ENCODE results near the gene TSPEAR. TPM values are rescaled to one million over a fixed set of nuclear protein-coding genes. Genes with fewer than 3 reads are reported as not detected.

TSPEAR gene
- total RNA-seq, 2 donors from 2014 or later: 1.5 to 6.0 TPM

DNA sequence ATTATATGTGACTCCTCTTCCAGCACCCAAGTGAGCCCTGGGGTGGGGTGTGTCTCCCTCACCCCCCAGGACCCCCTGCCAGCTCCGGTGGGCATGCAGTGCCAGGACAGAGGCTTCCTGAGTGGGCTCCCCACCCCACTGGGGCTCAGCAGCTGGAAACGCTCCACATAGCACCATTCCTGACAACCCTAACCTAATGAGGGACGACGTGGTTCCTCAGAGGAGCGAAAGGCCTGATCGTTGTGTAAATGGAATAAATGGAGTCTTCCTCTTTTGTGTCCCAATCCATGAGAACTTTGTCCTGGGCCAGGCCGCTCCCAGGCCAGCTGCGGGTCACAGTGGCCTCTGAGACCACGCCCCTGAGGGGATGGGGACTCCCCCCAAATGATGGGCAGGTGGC, 1.8 kb upstream of the TSPEAR start:
- no peak overlapping the region for H3K4me3 Mint-ChIP-seq
- no peak overlapping the region for H3K9ac ChIP-seq (ENCODE audit: extremely low read depth, low read length, poor library complexity, severe bottlenecking)
- TF ChIP-seq, protein P1, sequence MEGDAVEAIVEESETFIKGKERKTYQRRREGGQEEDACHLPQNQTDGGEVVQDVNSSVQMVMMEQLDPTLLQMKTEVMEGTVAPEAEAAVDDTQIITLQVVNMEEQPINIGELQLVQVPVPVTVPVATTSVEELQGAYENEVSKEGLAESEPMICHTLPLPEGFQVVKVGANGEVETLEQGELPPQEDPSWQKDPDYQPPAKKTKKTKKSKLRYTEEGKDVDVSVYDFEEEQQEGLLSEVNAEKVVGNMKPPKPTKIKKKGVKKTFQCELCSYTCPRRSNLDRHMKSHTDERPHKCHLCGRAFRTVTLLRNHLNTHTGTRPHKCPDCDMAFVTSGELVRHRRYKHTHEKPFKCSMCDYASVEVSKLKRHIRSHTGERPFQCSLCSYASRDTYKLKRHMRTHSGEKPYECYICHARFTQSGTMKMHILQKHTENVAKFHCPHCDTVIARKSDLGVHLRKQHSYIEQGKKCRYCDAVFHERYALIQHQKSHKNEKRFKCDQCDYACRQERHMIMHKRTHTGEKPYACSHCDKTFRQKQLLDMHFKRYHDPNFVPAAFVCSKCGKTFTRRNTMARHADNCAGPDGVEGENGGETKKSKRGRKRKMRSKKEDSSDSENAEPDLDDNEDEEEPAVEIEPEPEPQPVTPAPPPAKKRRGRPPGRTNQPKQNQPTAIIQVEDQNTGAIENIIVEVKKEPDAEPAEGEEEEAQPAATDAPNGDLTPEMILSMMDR (conservative IDR thresholded peaks at IDR 0.05): no peak
- H3K27ac Mint-ChIP-seq: no peak overlapping the region
- no peaks in the 10 kb centered on the region for H3K9me3 ChIP-seq (ENCODE audit: control insufficient read depth, low read length)
- peak; percentile 15 for DNase-seq
- H3K36me3 ChIP-seq (ENCODE audit: control insufficient read depth, insufficient read depth, low read length): no peaks in the 10 kb centered on the region
- peaks cover 64% of the 10 kb centered on the region for H3K27me3 Mint-ChIP-seq (ENCODE audit: insufficient read depth)
- no peaks in the 10 kb centered on the region for H3K9me3 Mint-ChIP-seq
- H3K36me3 Mint-ChIP-seq (ENCODE audit: low read depth): no peaks in the 10 kb centered on the region
- H3K27ac ChIP-seq (ENCODE audit: low read depth, low read length): no peak overlapping the region
- peaks cover 40% of the 10 kb centered on the region for H3K4me1 Mint-ChIP-seq
- H3K4me3 ChIP-seq (ENCODE audit: low read length): no peak overlapping the region
- peaks cover 58% of the 10 kb centered on the region for H3K27me3 ChIP-seq (ENCODE audit: control insufficient read depth, insufficient read depth, low read length, poor library complexity, severe bottlenecking)
- WGBS, 2 experiments (ENCODE audit: insufficient coverage in 1 of 2, insufficient read length in 1 of 2): 81 to 90% methylated on average over 6 to 9 of the region's 9 CpGs
- H3K4me1 ChIP-seq (ENCODE audit: control insufficient read depth, insufficient read depth, low read length): peaks cover 14% of the 10 kb centered on the region

DNA sequence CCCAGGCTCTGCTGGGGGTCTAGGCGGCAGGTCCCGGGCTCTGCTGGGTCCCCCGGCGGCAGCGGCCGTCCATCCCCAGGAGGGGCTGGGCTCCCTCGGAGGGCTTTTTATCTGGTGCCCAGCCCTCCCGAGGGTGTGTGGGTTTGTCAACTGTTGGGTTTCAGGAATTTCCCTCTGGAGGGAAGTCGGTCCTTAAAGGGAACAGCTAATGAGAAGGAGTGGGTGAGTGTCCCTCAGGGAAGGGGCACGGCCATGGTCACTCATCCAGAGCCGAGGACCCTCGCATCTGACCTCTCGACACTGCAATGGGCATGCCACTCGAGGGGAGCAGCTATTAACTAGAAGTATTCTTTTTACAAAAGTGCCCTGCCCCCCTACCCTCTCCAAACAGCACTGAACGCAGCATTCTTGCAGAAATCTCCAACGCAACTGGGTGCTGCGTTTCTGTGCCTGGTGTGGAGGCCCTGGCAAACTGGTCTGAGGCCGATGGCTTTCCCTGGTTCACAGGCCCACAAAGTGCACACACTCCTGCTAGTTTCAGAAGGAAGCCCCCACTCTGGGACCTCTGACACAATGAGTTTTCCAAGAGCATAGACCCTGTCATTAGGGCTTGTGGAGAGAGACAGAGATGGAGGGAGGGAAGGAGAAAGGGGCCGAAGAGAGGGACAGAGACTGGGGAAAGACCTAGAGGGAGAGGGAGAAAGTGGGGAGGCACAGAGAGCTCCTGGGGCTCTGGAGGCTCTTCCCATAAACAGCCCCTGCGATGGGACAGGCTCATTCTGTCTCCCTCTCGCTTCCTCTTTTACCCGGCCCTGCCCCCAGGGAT, 1.0 kb upstream of the TSPEAR start:
- Histone ChIP-seq H3K9me3 (ENCODE audit: control insufficient read depth, low read length) (no peaks in the 10 kb centered on the region), H3K36me3 (ENCODE audit: control insufficient read depth, insufficient read depth, low read length) (no peaks in the 10 kb centered on the region), H3K4me1 (ENCODE audit: control insufficient read depth, insufficient read depth, low read length) (peaks cover 14% of the 10 kb centered on the region), H3K27ac (ENCODE audit: low read depth, low read length) (no peak overlapping the region), H3K9ac (ENCODE audit: extremely low read depth, low read length, poor library complexity, severe bottlenecking) (no peak overlapping the region), H3K27me3 (ENCODE audit: control insufficient read depth, insufficient read depth, low read length, poor library complexity, severe bottlenecking) (peaks cover 65% of the 10 kb centered on the region), H3K4me3 (ENCODE audit: low read length) (no peak overlapping the region)
- DNase-seq: peak; percentile 62
- H3K36me3 Mint-ChIP-seq (ENCODE audit: low read depth): no peaks in the 10 kb centered on the region
- TF ChIP-seq, protein P1 (conservative IDR thresholded peaks at IDR 0.05): no peak
- H3K4me3 Mint-ChIP-seq: peak overlapping the region; percentile 52
- WGBS, 2 experiments (ENCODE audit: insufficient coverage in 1 of 2, insufficient read length in 1 of 2): 23 to 25% methylated on average over 8 to 21 of the region's 22 CpGs
- H3K27ac Mint-ChIP-seq: no peak overlapping the region
- H3K4me1 Mint-ChIP-seq: peaks cover 45% of the 10 kb centered on the region
- H3K27me3 Mint-ChIP-seq (ENCODE audit: insufficient read depth): peaks cover 71% of the 10 kb centered on the region
- no peaks in the 10 kb centered on the region for H3K9me3 Mint-ChIP-seq

DNA sequence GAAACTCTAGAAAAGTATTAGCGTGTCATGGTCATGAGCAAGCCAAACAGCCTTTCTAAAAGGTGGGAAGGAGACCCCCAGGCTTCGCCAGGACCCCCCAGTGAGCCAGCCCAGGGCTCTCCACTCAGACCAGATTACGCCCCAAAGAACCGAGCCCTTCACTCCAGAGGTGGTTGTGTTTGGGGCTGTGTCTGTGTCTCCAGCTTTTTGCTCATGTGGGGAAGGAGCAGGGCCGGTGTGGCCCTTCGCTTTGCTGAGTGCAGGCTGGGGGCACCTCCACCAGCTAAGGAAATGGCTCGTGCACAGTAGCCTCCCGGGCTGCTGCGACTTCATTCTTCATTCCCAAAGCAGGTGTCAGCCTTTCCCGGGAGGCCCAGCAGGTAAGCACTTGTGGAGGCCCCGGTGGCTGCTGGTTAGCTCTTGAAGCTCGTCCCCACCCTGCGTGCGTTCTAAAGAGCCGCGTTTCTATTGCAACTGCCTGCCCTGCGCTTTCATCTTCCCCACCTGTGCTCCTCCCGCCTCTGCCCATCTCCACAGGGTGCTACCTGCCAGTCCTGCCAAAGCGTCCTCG, 531 bp downstream of the TSPEAR start:
- TF ChIP-seq, protein P1 (conservative IDR thresholded peaks at IDR 0.05): no peak
- H3K9me3 Mint-ChIP-seq: peaks cover 7% of the 10 kb centered on the region
- H3K27ac Mint-ChIP-seq: no peak overlapping the region
- peaks cover 14% of the 10 kb centered on the region for H3K4me1 ChIP-seq (ENCODE audit: control insufficient read depth, insufficient read depth, low read length)
- H3K27me3 Mint-ChIP-seq (ENCODE audit: insufficient read depth): peaks cover 85% of the 10 kb centered on the region
- peaks cover 5% of the 10 kb centered on the region for H3K9me3 ChIP-seq (ENCODE audit: control insufficient read depth, low read length)
- H3K36me3 ChIP-seq (ENCODE audit: control insufficient read depth, insufficient read depth, low read length): no peaks in the 10 kb centered on the region
- peaks cover 81% of the 10 kb centered on the region for H3K27me3 ChIP-seq (ENCODE audit: control insufficient read depth, insufficient read depth, low read length, poor library complexity, severe bottlenecking)
- peak; percentile 90 for DNase-seq
- no peak overlapping the region for H3K27ac ChIP-seq (ENCODE audit: low read depth, low read length)
- H3K9ac ChIP-seq (ENCODE audit: extremely low read depth, low read length, poor library complexity, severe bottlenecking): no peak overlapping the region
- H3K4me3 ChIP-seq (ENCODE audit: low read length): peak overlapping the region; percentile 74
- WGBS, 2 experiments (ENCODE audit: insufficient coverage in 1 of 2, insufficient read length in 1 of 2): 2 to 4% methylated on average over 4 to 20 of the region's 20 CpGs
- no peaks in the 10 kb centered on the region for H3K36me3 Mint-ChIP-seq (ENCODE audit: low read depth)
- H3K4me3 Mint-ChIP-seq: peak overlapping the region; percentile 52
- H3K4me1 Mint-ChIP-seq: peaks cover 54% of the 10 kb centered on the region

Data from endodermal cell (in vitro differentiated cells).